GM12878 (cell line): ENCODE results near the gene AQP5. TPM values are rescaled to one million over a fixed set of nuclear protein-coding genes. Genes with fewer than 3 reads are reported as not detected.

Experiments used
- ATAC-seq: fragments of 200-7000 bp; cut with Tn5 transposase; 3 replicates; pipeline ENCODE4 v1.9.1; 2020; ENCODE audit warnings: mild to moderate bottlenecking, moderate library complexity
- BruUV-seq: library from RNA; stranded (reverse); fragments of 400-500 nt; replicated peaks from 2 replicates; lab custom pipeline; 2021; lab: Mats Ljungman, UMichigan
- CTCF ChIA-PET: fragments of 300-600 bp; sonication (Branson Sonifier 250); formaldehyde crosslinking; extraction: SDS; loops from one replicate; lab custom pipeline; 2021; ENCODE audit warnings: inconsistent platforms; lab: Yijun Ruan, JAX
- POLR2A ChIA-PET: fragments of 350-600 bp; formaldehyde crosslinking; extraction: SDS; loops from one replicate; lab custom pipeline; 2021; ENCODE audit warnings: inconsistent platforms; lab: Charles Lee
- RAD21 ChIA-PET: fragments of 300-600 bp; sonication (Branson Sonifier 250); formaldehyde crosslinking; loops from one replicate; lab custom pipeline; 2023; ENCODE audit warnings: antibody characterized with exemption; ENCODE audit not compliant: unreplicated experiment; lab: Charles Lee
- SMC1A ChIA-PET: fragments of 300-600 bp; sonication (Branson Sonifier 250); formaldehyde crosslinking; loops from one replicate; lab custom pipeline; 2023; ENCODE audit not compliant: unreplicated experiment, uncharacterized antibody; lab: Charles Lee
- DNase-seq: peaks from one replicate; pipeline ENCODE4 v3.0.0-alpha.2; 2011; ENCODE audit warnings: low read depth, low spot score
- FAIRE-seq: peaks from 3 replicates; lab custom pipeline; 2011; peaks lifted over from hg19 to GRCh38; lab: Jason Lieb, UNC
- H2AFZ ChIP-seq: 2 replicates; pipeline ENCODE4 v1.6.0; 2011; ENCODE audit warnings: low read depth, low read length, control low read depth; ENCODE audit not compliant: control insufficient read depth
- H3K27ac ChIP-seq: 2 replicates; pipeline ENCODE4 v1.5.1; 2011; ENCODE audit warnings: control low read depth; ENCODE audit not compliant: control insufficient read depth, insufficient read depth
- H3K27me3 ChIP-seq, 2 experiments: replicated peaks in 1 of 2; 2 replicates each; pipeline versions ENCODE4 v1.6.0 to v1.6.1; 2011; ENCODE audit warnings: low read length in 1 of 2; ENCODE audit not compliant: control insufficient read depth in 2 of 2, insufficient read depth in 2 of 2
- H3K36me3 ChIP-seq, 2 experiments: 2 replicates each; pipeline ENCODE4 v1.5.1; 2011; ENCODE audit warnings: low read length in 1 of 2; ENCODE audit not compliant: control insufficient read depth in 2 of 2, insufficient read depth in 2 of 2
- H3K4me1 ChIP-seq: 2 replicates; pipeline ENCODE4 v1.6.1; 2011; ENCODE audit warnings: mild to moderate bottlenecking, low read length, moderate library complexity, mixed read lengths; ENCODE audit not compliant: control insufficient read depth, insufficient read depth
- H3K4me2 ChIP-seq: 2 replicates; pipeline ENCODE4 v1.6.0; 2011; ENCODE audit warnings: control low read depth; ENCODE audit not compliant: control insufficient read depth, insufficient read depth
- H3K4me3 ChIP-seq: fragments of 200-600 bp; sonication (generic); 2 replicates; pipeline ENCODE4 v1.5.1; 2016
- H3K79me2 ChIP-seq: 2 replicates; pipeline ENCODE4 v1.6.0; 2011; ENCODE audit warnings: low read length; ENCODE audit not compliant: control insufficient read depth, insufficient read depth
- H3K9ac ChIP-seq: 2 replicates; pipeline ENCODE4 v1.8.0; 2011; ENCODE audit warnings: low read length, control low read depth, mixed read lengths; ENCODE audit not compliant: control insufficient read depth, insufficient read depth
- H3K9me3 ChIP-seq: replicated peaks from 3 replicates; pipeline ENCODE4 v1.5.1; 2011; ENCODE audit warnings: mild to moderate bottlenecking, low read length; ENCODE audit not compliant: control insufficient read depth, insufficient read depth
- H4K20me1 ChIP-seq: 2 replicates; pipeline ENCODE4 v1.6.0; 2011; ENCODE audit not compliant: control insufficient read depth, insufficient read depth
- BMI1 ChIP-seq: fragments of 450-650 bp; IDR thresholded peaks from 2 replicates; pipeline ENCODE4 v1.6.1; 2016; ENCODE audit warnings: mild to moderate bottlenecking, moderate library complexity, borderline replicate concordance
- CBFB ChIP-seq: IDR thresholded peaks from 2 replicates; pipeline ENCODE4 v1.6.1; 2016; ENCODE audit warnings: antibody characterized with exemption, low read depth
- CREB1 ChIP-seq: IDR thresholded peaks from 2 replicates; pipeline ENCODE4 v1.6.1; 2012; ENCODE audit warnings: low read depth, mild to moderate bottlenecking, inconsistent platforms
- EP300 ChIP-seq, 2 experiments: fragments of 150-350 bp in 1 of 2; IDR thresholded peaks; 2 replicates each; pipeline ENCODE4 v1.6.1; 2011 to 2012; ENCODE audit warnings: low read depth in 2 of 2, low read length in 2 of 2, borderline replicate concordance in 1 of 2, improper control_type of control experiment in 1 of 2, inconsistent platforms in 1 of 2; ENCODE audit not compliant: control insufficient read depth in 1 of 2
- FOXK2 ChIP-seq: fragments of 450-650 bp; IDR thresholded peaks from 2 replicates; pipeline ENCODE4 v1.6.1; 2017; ENCODE audit warnings: mild to moderate bottlenecking, moderate library complexity
- IKZF1 ChIP-seq: fragments of 450-650 bp; conservative IDR thresholded peaks from 2 replicates; pipeline ENCODE4 v1.6.1; 2017; ENCODE audit warnings: antibody characterized with exemption, mild to moderate bottlenecking
- MEF2A ChIP-seq: IDR thresholded peaks from 2 replicates; pipeline ENCODE4 v1.6.1; 2011; ENCODE audit warnings: low read depth, mild to moderate bottlenecking, low read length, moderate library complexity; ENCODE audit not compliant: insufficient read depth
- POU2F2 ChIP-seq: IDR thresholded peaks from 3 replicates; pipeline ENCODE4 v1.6.1; 2011; ENCODE audit warnings: low read depth, mild to moderate bottlenecking, low read length, borderline replicate concordance
- RAD21 ChIP-seq: IDR thresholded peaks from 2 replicates; pipeline ENCODE4 v1.6.1; 2011; ENCODE audit warnings: mild to moderate bottlenecking, low read depth, low read length, moderate library complexity; ENCODE audit not compliant: insufficient read depth
- RB1 ChIP-seq: fragments of 450-650 bp; formaldehyde crosslinking; IDR thresholded peaks from 2 replicates; pipeline ENCODE4 v1.6.1; 2017; ENCODE audit warnings: mild to moderate bottlenecking, borderline replicate concordance
- RBBP5 ChIP-seq: fragments of 200-600 bp; sonication (generic); conservative IDR thresholded peaks from 2 replicates; pipeline ENCODE4 v1.6.1; 2016
- SIN3A ChIP-seq: IDR thresholded peaks from 2 replicates; pipeline ENCODE4 v1.6.1; 2012; ENCODE audit warnings: low read depth, low read length, improper control_type of control experiment
- SP1 ChIP-seq: IDR thresholded peaks from one replicate; pipeline ENCODE4 v1.6.1; 2011; ENCODE audit warnings: low read depth, low read length
- SRF ChIP-seq, 2 experiments: IDR thresholded peaks; 2 replicates each; pipeline ENCODE4 v1.6.1; 2011; ENCODE audit warnings: low read depth in 2 of 2, low read length in 2 of 2, mild to moderate bottlenecking in 1 of 2, moderate library complexity in 1 of 2
- TAF1 ChIP-seq: IDR thresholded peaks from 2 replicates; pipeline ENCODE4 v1.6.1; 2011; ENCODE audit warnings: mild to moderate bottlenecking, low read depth, low read length, borderline replicate concordance
- ZNF622 ChIP-seq: fragments of 450-650 bp; IDR thresholded peaks from 2 replicates; pipeline ENCODE4 v1.6.1; 2017; ENCODE audit warnings: mild to moderate bottlenecking, inconsistent platforms
- WGBS: methylation state at CpG from one replicate; pipeline ENCODE4 v1.1.6; 2016; ENCODE audit warnings: low lambda C conversion rate; ENCODE audit not compliant: insufficient replicate concordance, insufficient coverage; ENCODE audit errors: missing lambda C conversion rate; 5-methylcytosine and 5-hydroxymethylcytosine counted together
- in situ Hi-C: fragments of 300-500 bp; cut with MboI; formaldehyde crosslinking; loops from 9 replicates; pipeline ENCODE4 v1.14.3; 2018; ENCODE audit warnings: mixed read lengths
- intact Hi-C: fragments of 100-400 bp; cut with micrococcal nuclease; formaldehyde crosslinking; loops from one replicate; pipeline ENCODE4 v1.14.2; 2022; ENCODE audit not compliant: unreplicated experiment
- polyA plus RNA-seq, 11 experiments: library from polyadenylated mRNA; depleted of rRNA in 4 of 11; unstranded in 6 of 11; stranded (reverse) in 5 of 11; fragments of >200 nt; fragmentation: Nextera tagmentation in 4 of 11; fragmentation: Illumina TruSeq in 1 of 11; extraction: Ambion mirVana in 4 of 11; extraction: Trizol in 1 of 11; gene quantifications; 1 replicate in 1 of 11; 2 replicates in 10 of 11; pipeline versions ENCODE4 v1.2.1 to v1.2.3, GENCODE V29; 2011 to 2016; ENCODE audit warnings: inconsistent platforms in 2 of 11, missing spikeins in 2 of 11, low read depth in 1 of 11
- total RNA-seq, 4 experiments: library from RNA; depleted of rRNA in 3 of 4; stranded (reverse); fragments of >200 nt in 3 of 4; fragmentation: Illumina TruSeq in 1 of 4; extraction: Trizol in 1 of 4; gene quantifications; 2 replicates each; pipeline versions ENCODE4 v1.2.1 to v1.2.3, GENCODE V29; 2013 to 2021
- TF ChIP-seq, protein P1 (sequence below): fragments of 150-350 bp; IDR thresholded peaks from 2 replicates; pipeline ENCODE4 v1.6.1; 2016; ENCODE audit warnings: low read depth, low read length
- TF ChIP-seq, protein P2 (sequence below): fragments of 450-650 bp; IDR thresholded peaks from 2 replicates; pipeline ENCODE4 v1.6.1; 2017; ENCODE audit warnings: mild to moderate bottlenecking, low read depth, inconsistent platforms; ENCODE audit not compliant: poor library complexity, severe bottlenecking

The AQP5 gene
- total and polyA plus RNA-seq, 10 of the 15 experiments (the other 5 are each of a cell fraction or from before 2014, with no cell fraction given), result not detected

DNA sequence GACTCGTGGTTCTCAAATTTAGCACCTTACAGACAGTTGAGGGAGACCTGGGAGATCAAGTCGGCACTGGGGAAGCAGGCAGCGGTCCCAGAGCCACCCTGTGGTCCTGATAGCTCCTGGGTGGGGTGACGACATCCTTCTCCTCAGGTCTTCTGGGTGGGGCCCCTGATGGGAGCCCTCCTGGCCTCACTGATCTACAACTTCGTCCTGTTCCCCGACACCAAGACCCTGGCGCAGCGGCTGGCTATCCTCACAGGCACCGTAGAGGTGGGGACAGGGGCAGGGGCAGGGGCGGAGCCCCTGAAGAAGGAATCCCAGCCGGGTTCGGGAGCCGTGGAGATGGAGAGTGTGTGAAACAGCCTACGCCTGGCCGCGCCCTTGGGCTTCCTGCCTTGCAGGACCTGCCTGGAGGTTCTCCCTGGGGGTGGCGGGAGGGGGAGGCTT is 13.7 kb downstream of the AQP5 start:
- no peaks in the 10 kb centered on the region for H3K4me1 ChIP-seq
- no peak overlapping the region for H3K4me3 ChIP-seq
- no peaks in the 10 kb centered on the region for H3K36me3 ChIP-seq
- FAIRE-seq (no peak), ATAC-seq (no peak; the same call in 2 of the 3 replicates), DNase-seq (no peak)
- intact Hi-C loops, result no loop called here
- POLR2A ChIA-PET, result no interaction called here
- peaks cover 0 to 1% of the 10 kb centered on the region in 2 experiments; a peak in 1 of 4 replicates for H3K27me3 ChIP-seq
- SMC1A ChIA-PET, result no interaction called here
- H3K9me3 ChIP-seq, result no peaks in the 10 kb centered on the region
- no peak overlapping the region for H3K9ac ChIP-seq
- 73% methylated on average over 17 of the region's 17 CpGs for WGBS
- in situ Hi-C loops, result no loop called here
- RAD21 ChIA-PET, result interaction anchor here (1.9 kb wide), 1 partner anchor 8 kb away, joined by 6 read pairs; no protein-coding TSS in a partner anchor
- no peaks in the 10 kb centered on the region for H3K79me2 ChIP-seq
- H4K20me1 ChIP-seq, result no peaks in the 10 kb centered on the region
- no peak overlapping the region for H3K27ac ChIP-seq
- no TSS peak for BruUV-seq
- CTCF ChIA-PET, result interaction anchor here (1.6 kb wide), 1 partner anchor 9 kb away, joined by 4 read pairs; no protein-coding TSS in a partner anchor
- H3K4me2 ChIP-seq, result no peak overlapping the region
- H2AFZ ChIP-seq, result no peak overlapping the region
- TF ChIP-seq BMI1 (no peak), ZNF622 (no peak), SIN3A (no peak), RB1 (no peak), SP1 (no peak), RAD21 (no peak), CREB1 (no peak), POU2F2 (no peak), MEF2A (no peak), SRF (IDR thresholded peaks at IDR 0.05; ENCODE audit: low read depth in 2 of 2, low read length in 2 of 2) (no peak), IKZF1 (no peak), CBFB (no peak), FOXK2 (no peak), TAF1 (no peak), RBBP5 (no peak), EP300 (IDR thresholded peaks at IDR 0.05; ENCODE audit: borderline replicate concordance in 1 of 2, control insufficient read depth in 1 of 2, low read depth in 2 of 2, low read length in 2 of 2) (no peak)
- TF ChIP-seq, protein P1, sequence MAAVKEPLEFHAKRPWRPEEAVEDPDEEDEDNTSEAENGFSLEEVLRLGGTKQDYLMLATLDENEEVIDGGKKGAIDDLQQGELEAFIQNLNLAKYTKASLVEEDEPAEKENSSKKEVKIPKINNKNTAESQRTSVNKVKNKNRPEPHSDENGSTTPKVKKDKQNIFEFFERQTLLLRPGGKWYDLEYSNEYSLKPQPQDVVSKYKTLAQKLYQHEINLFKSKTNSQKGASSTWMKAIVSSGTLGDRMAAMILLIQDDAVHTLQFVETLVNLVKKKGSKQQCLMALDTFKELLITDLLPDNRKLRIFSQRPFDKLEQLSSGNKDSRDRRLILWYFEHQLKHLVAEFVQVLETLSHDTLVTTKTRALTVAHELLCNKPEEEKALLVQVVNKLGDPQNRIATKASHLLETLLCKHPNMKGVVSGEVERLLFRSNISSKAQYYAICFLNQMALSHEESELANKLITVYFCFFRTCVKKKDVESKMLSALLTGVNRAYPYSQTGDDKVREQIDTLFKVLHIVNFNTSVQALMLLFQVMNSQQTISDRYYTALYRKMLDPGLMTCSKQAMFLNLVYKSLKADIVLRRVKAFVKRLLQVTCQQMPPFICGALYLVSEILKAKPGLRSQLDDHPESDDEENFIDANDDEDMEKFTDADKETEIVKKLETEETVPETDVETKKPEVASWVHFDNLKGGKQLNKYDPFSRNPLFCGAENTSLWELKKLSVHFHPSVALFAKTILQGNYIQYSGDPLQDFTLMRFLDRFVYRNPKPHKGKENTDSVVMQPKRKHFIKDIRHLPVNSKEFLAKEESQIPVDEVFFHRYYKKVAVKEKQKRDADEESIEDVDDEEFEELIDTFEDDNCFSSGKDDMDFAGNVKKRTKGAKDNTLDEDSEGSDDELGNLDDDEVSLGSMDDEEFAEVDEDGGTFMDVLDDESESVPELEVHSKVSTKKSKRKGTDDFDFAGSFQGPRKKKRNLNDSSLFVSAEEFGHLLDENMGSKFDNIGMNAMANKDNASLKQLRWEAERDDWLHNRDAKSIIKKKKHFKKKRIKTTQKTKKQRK, result no peak
- TF ChIP-seq, protein P2, sequence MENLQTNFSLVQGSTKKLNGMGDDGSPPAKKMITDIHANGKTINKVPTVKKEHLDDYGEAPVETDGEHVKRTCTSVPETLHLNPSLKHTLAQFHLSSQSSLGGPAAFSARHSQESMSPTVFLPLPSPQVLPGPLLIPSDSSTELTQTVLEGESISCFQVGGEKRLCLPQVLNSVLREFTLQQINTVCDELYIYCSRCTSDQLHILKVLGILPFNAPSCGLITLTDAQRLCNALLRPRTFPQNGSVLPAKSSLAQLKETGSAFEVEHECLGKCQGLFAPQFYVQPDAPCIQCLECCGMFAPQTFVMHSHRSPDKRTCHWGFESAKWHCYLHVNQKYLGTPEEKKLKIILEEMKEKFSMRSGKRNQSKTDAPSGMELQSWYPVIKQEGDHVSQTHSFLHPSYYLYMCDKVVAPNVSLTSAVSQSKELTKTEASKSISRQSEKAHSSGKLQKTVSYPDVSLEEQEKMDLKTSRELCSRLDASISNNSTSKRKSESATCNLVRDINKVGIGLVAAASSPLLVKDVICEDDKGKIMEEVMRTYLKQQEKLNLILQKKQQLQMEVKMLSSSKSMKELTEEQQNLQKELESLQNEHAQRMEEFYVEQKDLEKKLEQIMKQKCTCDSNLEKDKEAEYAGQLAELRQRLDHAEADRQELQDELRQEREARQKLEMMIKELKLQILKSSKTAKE, result no peak
